ENCODE measurements around the gene CYP4F3.

DNA sequence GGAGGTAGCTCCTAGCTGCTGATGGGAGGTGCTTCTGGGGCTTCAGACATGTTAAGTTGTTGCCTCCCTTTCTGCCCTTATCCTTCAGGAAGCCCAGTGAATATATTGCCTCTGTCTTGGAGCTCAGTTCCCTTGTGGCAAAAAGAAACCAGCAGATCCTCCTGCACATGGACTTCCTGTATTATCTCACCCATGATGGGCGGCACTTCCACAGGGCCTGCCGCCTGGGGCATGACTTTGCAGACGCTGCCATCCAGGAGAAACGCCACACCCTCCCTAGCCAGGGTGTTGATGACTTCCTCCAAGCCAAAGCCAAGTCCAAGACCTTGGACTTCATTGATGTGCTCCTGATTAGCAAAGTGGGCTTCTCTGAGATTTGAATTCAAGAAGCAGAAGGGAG, 26.2 kb downstream of the CYP4F3 start:
- TF ChIP-seq, protein P1, sequence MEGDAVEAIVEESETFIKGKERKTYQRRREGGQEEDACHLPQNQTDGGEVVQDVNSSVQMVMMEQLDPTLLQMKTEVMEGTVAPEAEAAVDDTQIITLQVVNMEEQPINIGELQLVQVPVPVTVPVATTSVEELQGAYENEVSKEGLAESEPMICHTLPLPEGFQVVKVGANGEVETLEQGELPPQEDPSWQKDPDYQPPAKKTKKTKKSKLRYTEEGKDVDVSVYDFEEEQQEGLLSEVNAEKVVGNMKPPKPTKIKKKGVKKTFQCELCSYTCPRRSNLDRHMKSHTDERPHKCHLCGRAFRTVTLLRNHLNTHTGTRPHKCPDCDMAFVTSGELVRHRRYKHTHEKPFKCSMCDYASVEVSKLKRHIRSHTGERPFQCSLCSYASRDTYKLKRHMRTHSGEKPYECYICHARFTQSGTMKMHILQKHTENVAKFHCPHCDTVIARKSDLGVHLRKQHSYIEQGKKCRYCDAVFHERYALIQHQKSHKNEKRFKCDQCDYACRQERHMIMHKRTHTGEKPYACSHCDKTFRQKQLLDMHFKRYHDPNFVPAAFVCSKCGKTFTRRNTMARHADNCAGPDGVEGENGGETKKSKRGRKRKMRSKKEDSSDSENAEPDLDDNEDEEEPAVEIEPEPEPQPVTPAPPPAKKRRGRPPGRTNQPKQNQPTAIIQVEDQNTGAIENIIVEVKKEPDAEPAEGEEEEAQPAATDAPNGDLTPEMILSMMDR (IDR thresholded peaks at IDR 0.05) = no peak
- TF ChIP-seq POLR2A (IDR thresholded peaks at IDR 0.05) = no peak

All from lower leg skin (tissue), 3 donors.